CD4-positive, CD25-positive, alpha-beta regulatory T cell (primary cell): Measurements from ENCODE around the gene CDCA3. TPM values are rescaled to one million over a fixed set of nuclear protein-coding genes. Genes with fewer than 3 reads are reported as not detected.
"Not testable (repeated sequence)": the region's sequence is repeated elsewhere in the genome, so short reads cannot be mapped to it uniquely, and the experiment has no call there.

Source experiments
- ATAC-seq, 2 donors: fragments of 150-1000 bp; cut with Tn5 transposase; one replicate each; pipeline ENCODE4 v1.10.0; 2021; ENCODE audit warnings: low read depth in 2 of 2, moderate number of reproducible peaks in 2 of 2, moderate library complexity in 1 of 2
- DNase-seq, 3 donors: peaks; one replicate each; pipeline versions ENCODE4 v3.0.0 to v3.0.0-alpha.2; 2012 to 2022; ENCODE audit warnings: mixed read lengths in 1 of 3
- H3K27ac ChIP-seq: one replicate; pipeline ENCODE4 v1.7.0; 2013; ENCODE audit warnings: mild to moderate bottlenecking, low read length; ENCODE audit not compliant: insufficient read depth, poor library complexity, severe bottlenecking
- H3K27me3 ChIP-seq: one replicate; pipeline ENCODE4 v1.7.0; 2013; ENCODE audit warnings: low read length; ENCODE audit not compliant: control insufficient read depth, insufficient read depth
- H3K36me3 ChIP-seq: one replicate; pipeline ENCODE4 v1.7.0; 2013; ENCODE audit warnings: mild to moderate bottlenecking, low read length, moderate library complexity; ENCODE audit not compliant: control insufficient read depth, insufficient read depth
- H3K4me1 ChIP-seq: 2 replicates; pipeline ENCODE4 v1.7.0; 2013; ENCODE audit warnings: mild to moderate bottlenecking, low read length; ENCODE audit not compliant: insufficient read depth, control insufficient read depth, poor library complexity, severe bottlenecking
- H3K4me3 ChIP-seq: one replicate; pipeline ENCODE4 v1.7.0; 2013; ENCODE audit warnings: low read depth, mild to moderate bottlenecking, low read length, moderate library complexity
- H3K9me3 ChIP-seq, 2 experiments: 1 replicate in 1 of 2; 2 replicates in 1 of 2; pipeline ENCODE4 v1.7.0; 2013; ENCODE audit warnings: low read length in 2 of 2, mild to moderate bottlenecking in 1 of 2, moderate library complexity in 1 of 2; ENCODE audit not compliant: control insufficient read depth in 2 of 2
- H3K27ac Mint-ChIP-seq, 3 donors: one replicate each; pipeline ENCODE4 v1.8.0; 2020 to 2022; ENCODE audit warnings: mild to moderate bottlenecking in 3 of 3, mixed read lengths in 3 of 3, moderate library complexity in 2 of 3
- H3K27me3 Mint-ChIP-seq: one replicate; pipeline ENCODE4 v1.8.0; 2022; ENCODE audit warnings: mild to moderate bottlenecking, mixed read lengths
- H3K36me3 Mint-ChIP-seq: one replicate; pipeline ENCODE4 v1.8.0; 2020; ENCODE audit warnings: mixed read lengths
- H3K4me1 Mint-ChIP-seq, 4 donors: one replicate each; pipeline ENCODE4 v1.8.0; 2020 to 2022; ENCODE audit warnings: mixed read lengths in 4 of 4, mild to moderate bottlenecking in 1 of 4
- H3K4me3 Mint-ChIP-seq, 4 donors: one replicate each; pipeline ENCODE4 v1.8.0; 2020 to 2022; ENCODE audit warnings: mild to moderate bottlenecking in 4 of 4, mixed read lengths in 4 of 4, moderate library complexity in 3 of 4
- H3K9me3 Mint-ChIP-seq, 7 donors: one replicate each; pipeline ENCODE4 v1.8.0; 2020 to 2022; ENCODE audit warnings: mixed read lengths in 7 of 7, mild to moderate bottlenecking in 3 of 7, moderate library complexity in 2 of 7
- polyA plus RNA-seq, 4 donors: library from polyadenylated mRNA; unstranded; fragments of 300-500 nt; fragmentation: Illumina TruSeq; gene quantifications; one replicate each; pipeline ENCODE4 v1.2.3, GENCODE V29; 2021
- total RNA-seq: library from RNA; stranded (reverse); gene quantifications from one replicate; pipeline ENCODE4 v1.2.3, GENCODE V29; 2022

CDCA3 gene
- total and polyA plus RNA-seq, 5 donors from 2014 or later, result 1.7 to 4.0 (median 1.9) TPM

GRCh38 chr12:6883683-6884082, 32.6 kb upstream of the CDCA3 start:
- DNase-seq, result no peak
- no peak overlapping the region for H3K27ac Mint-ChIP-seq
- no peak overlapping the region for H3K27ac ChIP-seq
- H3K9me3 Mint-ChIP-seq, result no peaks in the 10 kb centered on the region
- no peak overlapping the region for H3K4me3 Mint-ChIP-seq
- peaks cover 6% of the 10 kb centered on the region for H3K36me3 ChIP-seq
- H3K36me3 Mint-ChIP-seq, result peaks cover 7% of the 10 kb centered on the region
- H3K27me3 Mint-ChIP-seq, result no peaks in the 10 kb centered on the region
- peaks cover 0 to 5% (median 0%) of the 10 kb centered on the region in 4 donors for H3K4me1 Mint-ChIP-seq
- H3K4me1 ChIP-seq, result no peaks in the 10 kb centered on the region
- no peaks in the 10 kb centered on the region for H3K9me3 ChIP-seq
- no peak for ATAC-seq
- no peaks in the 10 kb centered on the region for H3K27me3 ChIP-seq
- H3K4me3 ChIP-seq, result no peak overlapping the region

- peaks cover 7% of the 10 kb centered on the region for H3K36me3 Mint-ChIP-seq
- no peaks in the 10 kb centered on the region for H3K4me1 ChIP-seq
- ATAC-seq (no peak), DNase-seq (no peak)
- no peak overlapping the region for H3K4me3 Mint-ChIP-seq
- no peaks in the 10 kb centered on the region for H3K9me3 ChIP-seq
- H3K27me3 ChIP-seq, result no peaks in the 10 kb centered on the region
- no peak overlapping the region for H3K27ac ChIP-seq
- H3K27me3 Mint-ChIP-seq, result no peaks in the 10 kb centered on the region
- H3K36me3 ChIP-seq, result peaks cover 6% of the 10 kb centered on the region
- H3K27ac Mint-ChIP-seq, result no peak overlapping the region
- H3K4me3 ChIP-seq, result no peak overlapping the region
- no peaks in the 10 kb centered on the region for H3K9me3 Mint-ChIP-seq
- peaks cover 0 to 5% (median 0%) of the 10 kb centered on the region in 4 donors for H3K4me1 Mint-ChIP-seq
Observed at GRCh38 chr12:6883252-6883651, 32.2 kb upstream of the CDCA3 start.

GRCh38 chr12:6879824-6880223, 28.7 kb upstream of the CDCA3 start:
- not testable (repeated sequence) for H3K27me3 ChIP-seq, H3K4me3 ChIP-seq, H3K27me3 Mint-ChIP-seq, H3K9me3 Mint-ChIP-seq, H3K4me1 ChIP-seq, H3K36me3 ChIP-seq, H3K4me1 Mint-ChIP-seq, H3K27ac ChIP-seq, H3K4me3 Mint-ChIP-seq, H3K36me3 Mint-ChIP-seq, DNase-seq, H3K27ac Mint-ChIP-seq, ATAC-seq, H3K9me3 ChIP-seq

GRCh38 chr12:6874015-6874368, 22.9 kb upstream of the CDCA3 start:
- not testable (repeated sequence) for H3K9me3 ChIP-seq, H3K27me3 ChIP-seq, H3K36me3 ChIP-seq, H3K9me3 Mint-ChIP-seq, ATAC-seq, H3K27me3 Mint-ChIP-seq, DNase-seq
- peaks cover 14% of the 10 kb centered on the region for H3K36me3 Mint-ChIP-seq
- H3K4me1 Mint-ChIP-seq, result peaks cover 9 to 55% (median 31%) of the 10 kb centered on the region in 4 donors
- Histone ChIP-seq H3K4me3 (peak overlapping the region; percentile 85), H3K4me1 (peaks cover 44% of the 10 kb centered on the region), H3K27ac (peak overlapping the region; percentile 74)
- H3K4me3 Mint-ChIP-seq, result peak overlapping the region; percentile 90 to 96 (median 94)
- H3K27ac Mint-ChIP-seq, result peak overlapping the region; percentile 14 to 90 (median 84)

GRCh38 chr12:6873094-6874014, 22.3 kb upstream of the CDCA3 start, which contains the start of gene SPSB2:
SPSB2 (minus strand) TSS chr12:6873303; CDS start chr12:6872901, 402 bp downstream.
- H3K36me3 ChIP-seq, result peaks cover 8% of the 10 kb centered on the region
- H3K4me1 ChIP-seq, result peaks cover 50% of the 10 kb centered on the region
- H3K27me3 Mint-ChIP-seq, result no peaks in the 10 kb centered on the region
- peak within 1 kb of the TSS; percentile 90 to 96 (median 94) for H3K4me3 Mint-ChIP-seq
- H3K36me3 Mint-ChIP-seq, result peaks cover 14% of the 10 kb centered on the region
- H3K27me3 ChIP-seq, result no peaks in the 10 kb centered on the region
- H3K9me3 ChIP-seq, result no peaks in the 10 kb centered on the region
- ATAC-seq (peak; percentile 91 to 93), DNase-seq (peak; percentile 98 to 99 (median 98))
- no peaks in the 10 kb centered on the region for H3K9me3 Mint-ChIP-seq
- H3K27ac ChIP-seq, result peak within 1 kb of the TSS; percentile 85
- H3K4me1 Mint-ChIP-seq, result peaks cover 9 to 62% (median 37%) of the 10 kb centered on the region in 4 donors
- H3K4me3 ChIP-seq, result peak within 1 kb of the TSS; percentile 85
- peak within 1 kb of the TSS; percentile 32 to 92 (median 90) for H3K27ac Mint-ChIP-seq

GRCh38 chr12:6872073-6873048, 21.3 kb upstream of the CDCA3 start:
- peaks cover 54% of the 10 kb centered on the region for H3K4me1 ChIP-seq
- no peaks in the 10 kb centered on the region for H3K9me3 Mint-ChIP-seq
- ATAC-seq (peak; percentile 34 to 40), DNase-seq (peak; percentile 76 to 86 (median 83))
- no peaks in the 10 kb centered on the region for H3K9me3 ChIP-seq
- H3K27me3 ChIP-seq, result no peaks in the 10 kb centered on the region
- H3K36me3 Mint-ChIP-seq, result peaks cover 14% of the 10 kb centered on the region
- peak overlapping the region; percentile 75 for H3K4me3 ChIP-seq
- H3K27me3 Mint-ChIP-seq, result no peaks in the 10 kb centered on the region
- H3K4me3 Mint-ChIP-seq, result peak overlapping the region; percentile 90 to 96 (median 94)
- peak overlapping the region; percentile 85 for H3K27ac ChIP-seq
- H3K4me1 Mint-ChIP-seq, result peaks cover 7 to 66% (median 40%) of the 10 kb centered on the region in 4 donors
- peaks cover 8% of the 10 kb centered on the region for H3K36me3 ChIP-seq
- H3K27ac Mint-ChIP-seq, result peak overlapping the region; percentile 32 to 92 (median 88)
